ENCODE measurements around the gene RAC2. TPM values are rescaled to one million over a fixed set of nuclear protein-coding genes. Genes with fewer than 3 reads are reported as not detected.

Gene RAC2
- total and polyA plus RNA-seq, 2 of the 8 experiments (the other 6 are each of a cell fraction or from before 2014, with no cell fraction given) = 2.3 to 4.3 TPM

DNA sequence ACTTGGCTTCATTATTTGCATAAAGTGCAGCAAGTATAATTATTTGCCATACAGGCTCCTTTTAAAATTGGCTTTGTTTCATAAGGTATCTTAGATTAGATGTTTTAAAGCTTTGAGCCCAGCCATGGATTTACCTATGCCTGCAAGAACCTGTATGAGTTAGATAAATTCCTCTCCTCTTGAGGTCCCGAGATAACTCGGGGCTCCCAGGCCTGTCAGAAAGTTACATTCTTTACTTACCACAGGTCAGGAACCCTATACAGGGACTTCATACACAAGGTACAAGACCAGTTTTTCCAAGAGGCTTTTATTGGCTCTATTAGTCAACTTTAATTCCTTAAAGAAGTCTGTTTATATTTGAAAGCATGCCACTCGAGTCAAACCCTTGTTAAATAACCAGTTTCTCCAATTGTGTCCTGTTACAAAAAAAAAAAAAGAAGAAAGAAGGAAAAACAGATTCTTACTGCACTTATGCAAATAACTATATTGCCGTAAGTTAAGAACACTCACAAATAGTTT is 53.7 kb downstream of the RAC2 start:
- H3K4me2 ChIP-seq (ENCODE audit: insufficient read depth in 1 of 2, low read depth in 2 of 2, low read length in 2 of 2) = no peak overlapping the region
- H2BK20ac ChIP-seq (ENCODE audit: low read length) = no peak overlapping the region
- peaks cover 3% of the 10 kb centered on the region; the same call in 1 of the 2 replicates for H3K23me2 ChIP-seq (ENCODE audit: low read depth, low read length)
- H3K4me3 ChIP-seq (ENCODE audit: extremely low read depth in 1 of 4, insufficient read depth in 2 of 4, low read depth in 3 of 4, low read length in 4 of 4) = no peak overlapping the region
- TF ChIP-seq, protein P1, sequence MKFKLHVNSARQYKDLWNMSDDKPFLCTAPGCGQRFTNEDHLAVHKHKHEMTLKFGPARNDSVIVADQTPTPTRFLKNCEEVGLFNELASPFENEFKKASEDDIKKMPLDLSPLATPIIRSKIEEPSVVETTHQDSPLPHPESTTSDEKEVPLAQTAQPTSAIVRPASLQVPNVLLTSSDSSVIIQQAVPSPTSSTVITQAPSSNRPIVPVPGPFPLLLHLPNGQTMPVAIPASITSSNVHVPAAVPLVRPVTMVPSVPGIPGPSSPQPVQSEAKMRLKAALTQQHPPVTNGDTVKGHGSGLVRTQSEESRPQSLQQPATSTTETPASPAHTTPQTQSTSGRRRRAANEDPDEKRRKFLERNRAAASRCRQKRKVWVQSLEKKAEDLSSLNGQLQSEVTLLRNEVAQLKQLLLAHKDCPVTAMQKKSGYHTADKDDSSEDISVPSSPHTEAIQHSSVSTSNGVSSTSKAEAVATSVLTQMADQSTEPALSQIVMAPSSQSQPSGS (IDR thresholded peaks at IDR 0.05; ENCODE audit: low read length) = no peak
- TF ChIP-seq BACH1 (IDR thresholded peaks at IDR 0.05; ENCODE audit: low read length) (no peak), CTBP2 (IDR thresholded peaks at IDR 0.05; ENCODE audit: borderline replicate concordance, insufficient read depth, insufficient read length, low read length) (no peak), EP300 (IDR thresholded peaks at IDR 0.05; ENCODE audit: borderline replicate concordance in 1 of 2, low read depth in 2 of 2, low read length in 2 of 2) (no peak), ZNF274 (IDR thresholded peaks at IDR 0.05; ENCODE audit: borderline replicate concordance, extremely low read depth, low read length) (no peak)
- ChIA-PET CTCF (ENCODE audit: partially characterized antibody) (interaction anchor here (0.6 to 5.8 kb wide), 3 partner anchors 7 to 218 kb away, joined by 3 to 29 read pairs (median 6); no protein-coding TSS in a partner anchor), POLR2A (ENCODE audit: partially characterized antibody) (no interaction called here)
- H3K4me1 ChIP-seq (replicated peaks in 1 of 4; ENCODE audit: control insufficient read depth in 3 of 4, insufficient read depth in 4 of 4, low read length in 3 of 4) = peaks cover 7 to 23% (median 15%) of the 10 kb centered on the region in 4 experiments
- WGBS, 2 experiments (ENCODE audit: extremely low coverage in 1 of 2, insufficient coverage in 1 of 2, insufficient read length in 1 of 2, insufficient replicate concordance in 2 of 2, low coverage in 1 of 2, low lambda C conversion rate in 2 of 2, missing lambda C conversion rate in 1 of 2) = 69% methylated on average over 4 of the region's 4 CpGs; no CpG with 5 or more reads in 1 of the 2 experiments
- H2AFZ ChIP-seq (ENCODE audit: low read length) = no peak overlapping the region
- H3K27ac ChIP-seq (ENCODE audit: low read depth, low read length) = no peak overlapping the region
- H2BK5ac ChIP-seq (ENCODE audit: low read depth, low read length) = no peak overlapping the region
- H3K4ac ChIP-seq (replicated peaks; ENCODE audit: insufficient read length, low read depth, low read length) = no peak overlapping the region
- no peak overlapping the region for H3K56ac ChIP-seq (replicated peaks; ENCODE audit: insufficient read length, low read depth, low read length)
- H3K14ac ChIP-seq (ENCODE audit: insufficient read length) = no peak overlapping the region
- H4K91ac ChIP-seq (replicated peaks; ENCODE audit: insufficient read length, low read length) = no peak overlapping the region
- no peaks in the 10 kb centered on the region for H3K79me2 ChIP-seq (ENCODE audit: control insufficient read depth in 1 of 2, insufficient read depth in 2 of 2, low read length in 2 of 2)
- no peak overlapping the region for H3K9ac ChIP-seq (replicated peaks in 1 of 4; ENCODE audit: extremely low read depth in 1 of 4, low read depth in 3 of 4, low read length in 3 of 4)
- no peak overlapping the region for H2BK15ac ChIP-seq (ENCODE audit: low read length)
- no peaks in the 10 kb centered on the region for H3K27me3 ChIP-seq (replicated peaks in 1 of 4; ENCODE audit: control insufficient read depth in 3 of 4, extremely low read depth in 1 of 4, insufficient read depth in 3 of 4, low read length in 3 of 4)
- H4K20me1 ChIP-seq (replicated peaks in 1 of 2; ENCODE audit: control insufficient read depth in 1 of 2, insufficient read depth in 2 of 2, low read length in 2 of 2) = no peaks in the 10 kb centered on the region
- peaks cover 4 to 6% of the 10 kb centered on the region in 2 experiments; a peak in 3 of 4 replicates for H3K9me3 ChIP-seq (ENCODE audit: insufficient read depth in 2 of 2, low read depth in 1 of 2, low read length in 1 of 2)
- H2BK12ac ChIP-seq (ENCODE audit: low read depth, low read length) = no peak overlapping the region
- no peak overlapping the region for H3K23ac ChIP-seq (ENCODE audit: insufficient read length)
- DNase-seq (ENCODE audit: low read depth in 1 of 2, low spot score in 2 of 2) (no peak), FAIRE-seq (no peak)
- no peak overlapping the region for H4K5ac ChIP-seq (ENCODE audit: insufficient read length, low read depth, low read length)
- no peak overlapping the region for H2AK5ac ChIP-seq (ENCODE audit: low read depth, low read length)
- H3K18ac ChIP-seq (ENCODE audit: extremely low read depth, low read length) = no peak overlapping the region
- peaks cover 0 to 8% (median 0%) of the 10 kb centered on the region in 4 experiments; a peak in 2 of 8 replicates for H3K36me3 ChIP-seq (ENCODE audit: control insufficient read depth in 2 of 4, insufficient read depth in 4 of 4, low read length in 3 of 4)
- H3K79me1 ChIP-seq (ENCODE audit: low read depth, low read length) = no peaks in the 10 kb centered on the region
- no peak overlapping the region for H4K8ac ChIP-seq (ENCODE audit: extremely low read depth, insufficient read depth, low read length)
- no peak overlapping the region for H2BK120ac ChIP-seq (replicated peaks; ENCODE audit: low read depth, low read length)
